IMR-90 (cell line): ENCODE measurements around the gene RAB33B. TPM values are rescaled to one million over a fixed set of nuclear protein-coding genes. Genes with fewer than 3 reads are reported as not detected.
A peak's percentile ranks its signal among the peaks of the same experiment; 100 is the strongest.

Experiments
- ATAC-seq: fragments of 200-7000 bp; cut with Tn5 transposase; 2 replicates; pipeline ENCODE4 v1.9.1; 2020; ENCODE audit warnings: low read depth, mild to moderate bottlenecking, moderate library complexity
- BruUV-seq: library from RNA; stranded (reverse); fragments of 400-500 nt; replicated peaks from 2 replicates; lab custom pipeline; 2021; lab: Mats Ljungman, UMichigan
- CTCF ChIA-PET: fragments of 300-600 bp; formaldehyde crosslinking; extraction: SDS; loops from one replicate; lab custom pipeline; 2021; ENCODE audit warnings: antibody characterized with exemption; lab: Yijun Ruan, JAX
- POLR2A ChIA-PET: fragments of 300-600 bp; sonication (Branson Sonifier 250); formaldehyde crosslinking; loops from one replicate; lab custom pipeline; 2022; ENCODE audit warnings: antibody characterized with exemption; ENCODE audit not compliant: unreplicated experiment; lab: Charles Lee
- DNase-seq: peaks from one replicate; pipeline ENCODE4 v3.0.0; 2013
- H2AFZ ChIP-seq: replicated peaks from 2 replicates; pipeline ENCODE3; 2013; ENCODE audit warnings: low read length, mild to moderate bottlenecking; ENCODE audit not compliant: poor library complexity
- H2AK5ac ChIP-seq: 2 replicates; pipeline ENCODE4 v1.6.1; 2013; ENCODE audit warnings: low read depth, low read length, inconsistent platforms
- H2AK9ac ChIP-seq: replicated peaks from 2 replicates; pipeline ENCODE3; 2013; ENCODE audit warnings: mild to moderate bottlenecking, low read depth, low read length, moderate library complexity; ENCODE audit not compliant: poor library complexity
- H2BK120ac ChIP-seq: 2 replicates; pipeline ENCODE4 v1.6.1; 2013; ENCODE audit warnings: low read depth, low read length, inconsistent platforms
- H2BK15ac ChIP-seq: 3 replicates; pipeline ENCODE4 v1.6.1; 2013; ENCODE audit warnings: low read depth, low read length, inconsistent platforms
- H2BK20ac ChIP-seq: 2 replicates; pipeline ENCODE4 v1.6.1; 2013; ENCODE audit warnings: low read depth, mild to moderate bottlenecking, inconsistent platforms, low read length, moderate library complexity
- H2BK5ac ChIP-seq: 2 replicates; pipeline ENCODE4 v1.6.1; 2013; ENCODE audit warnings: mild to moderate bottlenecking, low read depth, low read length, inconsistent platforms; ENCODE audit not compliant: poor library complexity, severe bottlenecking
- H3K14ac ChIP-seq: replicated peaks from 2 replicates; pipeline ENCODE4 v1.6.1; 2013; ENCODE audit warnings: low read depth, low read length, inconsistent platforms
- H3K18ac ChIP-seq: 2 replicates; pipeline ENCODE4 v1.6.1; 2013; ENCODE audit warnings: low read depth, low read length, control low read depth
- H3K23ac ChIP-seq: 2 replicates; pipeline ENCODE4 v1.6.1; 2013; ENCODE audit warnings: low read depth, low read length, inconsistent platforms
- H3K27ac ChIP-seq: 2 replicates; pipeline ENCODE4 v1.5.1; 2013; ENCODE audit warnings: mild to moderate bottlenecking, control low read depth, low read length; ENCODE audit not compliant: insufficient read depth
- H3K27me3 ChIP-seq: 2 replicates; pipeline ENCODE4 v1.6.1; 2013; ENCODE audit warnings: low read length; ENCODE audit not compliant: control insufficient read depth, insufficient read depth
- H3K36me3 ChIP-seq: 2 replicates; pipeline ENCODE4 v1.6.1; 2013; ENCODE audit warnings: low read length, mixed read lengths; ENCODE audit not compliant: control insufficient read depth, insufficient read depth
- H3K4ac ChIP-seq: 2 replicates; pipeline ENCODE4 v1.6.1; 2013; ENCODE audit warnings: low read depth, low read length, inconsistent platforms
- H3K4me1 ChIP-seq: 2 replicates; pipeline ENCODE4 v1.6.1; 2013; ENCODE audit warnings: low read length, mixed read lengths; ENCODE audit not compliant: control insufficient read depth, insufficient read depth
- H3K4me2 ChIP-seq: 2 replicates; pipeline ENCODE4 v1.6.1; 2013; ENCODE audit warnings: low read depth, mild to moderate bottlenecking, control low read depth, low read length, moderate library complexity
- H3K4me3 ChIP-seq: 2 replicates; pipeline ENCODE4 v1.5.1; 2013; ENCODE audit warnings: low read depth, mild to moderate bottlenecking, control low read depth, low read length, moderate library complexity; ENCODE audit not compliant: insufficient read depth
- H3K56ac ChIP-seq: 2 replicates; pipeline ENCODE4 v1.6.1; 2013; ENCODE audit warnings: low read length, inconsistent platforms; ENCODE audit not compliant: insufficient read depth; ENCODE audit errors: extremely low read depth
- H3K79me1 ChIP-seq, 2 experiments: 2 replicates each; pipeline ENCODE4 v1.6.1; 2013; ENCODE audit warnings: low read length in 2 of 2, inconsistent platforms in 1 of 2, low read depth in 1 of 2
- H3K9ac ChIP-seq: 2 replicates; pipeline ENCODE4 v1.6.1; 2013; ENCODE audit warnings: low read depth, low read length, control low read depth
- H3K9me1 ChIP-seq: 2 replicates; pipeline ENCODE4 v1.6.1; 2013; ENCODE audit warnings: low read length, inconsistent platforms; ENCODE audit not compliant: insufficient read depth
- H3K9me3 ChIP-seq: 2 replicates; pipeline ENCODE4 v1.6.1; 2013; ENCODE audit warnings: low read length; ENCODE audit not compliant: control insufficient read depth, insufficient read depth
- H4K20me1 ChIP-seq: 2 replicates; pipeline ENCODE4 v1.6.1; 2013; ENCODE audit warnings: low read length, inconsistent platforms; ENCODE audit not compliant: insufficient read depth
- H4K5ac ChIP-seq: 2 replicates; pipeline ENCODE4 v1.6.1; 2013; ENCODE audit warnings: mild to moderate bottlenecking, low read depth, low read length, control low read depth
- H4K8ac ChIP-seq, 2 experiments: 2 replicates each; pipeline ENCODE4 v1.6.1; 2013; ENCODE audit warnings: low read depth in 2 of 2, low read length in 2 of 2, control low read depth in 1 of 2, inconsistent platforms in 1 of 2
- H4K91ac ChIP-seq: 2 replicates; pipeline ENCODE4 v1.6.1; 2013; ENCODE audit warnings: low read depth, low read length, inconsistent platforms; ENCODE audit not compliant: insufficient read depth
- CEBPB ChIP-seq: IDR thresholded peaks from 2 replicates; pipeline ENCODE4 v1.6.1; 2012; ENCODE audit warnings: low read depth, low read length, improper control_type of control experiment
- MXI1 ChIP-seq: IDR thresholded peaks from 2 replicates; pipeline ENCODE4 v1.6.1; 2012; ENCODE audit warnings: low read depth, mild to moderate bottlenecking, low read length, moderate library complexity, borderline replicate concordance
- RAD21 ChIP-seq: IDR thresholded peaks from 2 replicates; pipeline ENCODE4 v1.6.1; 2012; ENCODE audit warnings: low read length, improper control_type of control experiment
- WGBS, 2 experiments: methylation state at CpG; one replicate each; pipeline versions ENCODE4 v1.1.5 to v1.1.7; 2013; ENCODE audit warnings: missing lambda C conversion rate in 2 of 2; ENCODE audit not compliant: insufficient read length in 1 of 2; ENCODE audit errors: extremely low coverage in 2 of 2; 5-methylcytosine and 5-hydroxymethylcytosine counted together
- dilution Hi-C: fragments of 300-500 bp; cut with HindIII; formaldehyde crosslinking; loops from one replicate; pipeline ENCODE4 v1.14.3; 2018; ENCODE audit warnings: low sequenced_read_pairs; ENCODE audit not compliant: unreplicated experiment
- in situ Hi-C: fragments of 300-500 bp; cut with MboI; formaldehyde crosslinking; loops from 3 replicates; pipeline ENCODE4 v1.14.3; 2019; ENCODE audit warnings: low sequenced_read_pairs, inconsistent platforms, mixed read lengths
- intact Hi-C: fragments of 100-400 bp; cut with micrococcal nuclease; formaldehyde crosslinking; loops from 2 replicates; pipeline ENCODE4 v1.10.0; 2022
- polyA plus RNA-seq, 3 experiments: library from polyadenylated mRNA; depleted of rRNA; stranded (reverse); fragments of >200 nt; gene quantifications; 2 replicates each; pipeline ENCODE4 v1.2.3, GENCODE V29; 2012; ENCODE audit warnings: low replicate concordance in 1 of 3
- total RNA-seq: library from RNA; depleted of rRNA; stranded (reverse); fragments of >200 nt; gene quantifications from 2 replicates; pipeline ENCODE4 v1.2.3, GENCODE V29; 2012

RAB33B gene
- total and polyA plus RNA-seq, 2 of the 4 experiments (the other 2 are of a cell fraction) = 3.7 to 7.3 TPM

GRCh38 chr4:139501927-139502899 lies 48.3 kb downstream of the RAB33B start:
- dilution Hi-C loops = no loop called here
- TF ChIP-seq CEBPB (peak; percentile 1; the same call in 1 of the 2 replicates), RAD21 (no peak), MXI1 (no peak)
- peak; percentile 38 for ATAC-seq

More at GRCh38 chr4:139501927-139502899, 48.3 kb downstream of the RAB33B start:
- no peaks in the 10 kb centered on the region for H3K27me3 ChIP-seq
- H3K56ac ChIP-seq = no peak overlapping the region
- H3K9ac ChIP-seq = no peak overlapping the region
- H3K14ac ChIP-seq = no peak overlapping the region
- BruUV-seq = no TSS peak
- no peak overlapping the region for H4K8ac ChIP-seq
- H3K36me3 ChIP-seq = peaks cover 7% of the 10 kb centered on the region
- DNase-seq = no peak
- H3K4me3 ChIP-seq = no peak overlapping the region
- H2AFZ ChIP-seq = peak overlapping the region; percentile 24
- no peak overlapping the region for H4K91ac ChIP-seq
- no peak overlapping the region for H3K4me2 ChIP-seq
- WGBS, 2 experiments = 78% methylated on average over 5 of the region's 13 CpGs; no CpG with 5 or more reads in 1 of the 2 experiments
- H2AK5ac ChIP-seq = no peak overlapping the region
- no peak overlapping the region for H3K18ac ChIP-seq
- in situ Hi-C loops (no loop called here), intact Hi-C loops (no loop called here)
- H3K9me1 ChIP-seq = peaks cover 5% of the 10 kb centered on the region; the same call in 1 of the 2 replicates
- no peak overlapping the region for H2BK15ac ChIP-seq
- H2AK9ac ChIP-seq = no peak overlapping the region
- no peak overlapping the region for H4K5ac ChIP-seq
- no peak overlapping the region for H3K27ac ChIP-seq
- H3K9me3 ChIP-seq = peaks cover 2% of the 10 kb centered on the region; the same call in 1 of the 2 replicates
- CTCF ChIA-PET = no interaction called here
- peaks cover 1% of the 10 kb centered on the region; the same call in 1 of the 2 replicates for H3K4me1 ChIP-seq
- no peak overlapping the region for H2BK20ac ChIP-seq
- no peak overlapping the region for H2BK5ac ChIP-seq
- H3K79me1 ChIP-seq = no peaks in the 10 kb centered on the region
- H2BK120ac ChIP-seq = no peak overlapping the region
- H4K20me1 ChIP-seq = no peaks in the 10 kb centered on the region
- POLR2A ChIA-PET = no interaction called here
- H3K4ac ChIP-seq = no peak overlapping the region
- no peak overlapping the region for H3K23ac ChIP-seq
